Measurements from ENCODE around the gene TENM4. TPM values are rescaled to one million over a fixed set of nuclear protein-coding genes. Genes with fewer than 3 reads are reported as not detected.
A peak's percentile ranks its signal among the peaks of the same experiment; 100 is the strongest.

Gene TENM4
- total and polyA plus RNA-seq, 2 of the 8 experiments (the other 6 are each of a cell fraction or from before 2014, with no cell fraction given): 3.5 to 7.2 TPM

- H2BK20ac ChIP-seq (ENCODE audit: low read length): no peak overlapping the region
- peaks cover 0 to 2% (median 0%) of the 10 kb centered on the region in 4 experiments; a peak in 1 of 7 replicates for H3K4me1 ChIP-seq (replicated peaks in 1 of 4; ENCODE audit: control insufficient read depth in 3 of 4, insufficient read depth in 4 of 4, low read length in 3 of 4)
- H2BK15ac ChIP-seq (ENCODE audit: low read length): no peak overlapping the region
- no peak overlapping the region for H4K8ac ChIP-seq (ENCODE audit: extremely low read depth, insufficient read depth, low read length)
- no peaks in the 10 kb centered on the region for H3K27me3 ChIP-seq (replicated peaks in 1 of 4; ENCODE audit: control insufficient read depth in 3 of 4, extremely low read depth in 1 of 4, insufficient read depth in 3 of 4, low read length in 3 of 4)
- H3K4ac ChIP-seq (replicated peaks; ENCODE audit: insufficient read length, low read depth, low read length): no peak overlapping the region
- no peaks in the 10 kb centered on the region for H3K23me2 ChIP-seq (ENCODE audit: low read depth, low read length)
- no peak for FAIRE-seq
- H2BK5ac ChIP-seq (ENCODE audit: low read depth, low read length): no peak overlapping the region
- H3K79me2 ChIP-seq (ENCODE audit: control insufficient read depth in 1 of 2, insufficient read depth in 2 of 2, low read length in 2 of 2): no peaks in the 10 kb centered on the region
- H3K27ac ChIP-seq (ENCODE audit: low read depth, low read length): no peak overlapping the region
- H4K20me1 ChIP-seq (replicated peaks in 1 of 2; ENCODE audit: control insufficient read depth in 1 of 2, insufficient read depth in 2 of 2, low read length in 2 of 2): no peaks in the 10 kb centered on the region
- WGBS, 2 experiments (ENCODE audit: extremely low coverage in 1 of 2, insufficient coverage in 1 of 2, insufficient read length in 1 of 2, insufficient replicate concordance in 2 of 2, low coverage in 1 of 2, low lambda C conversion rate in 2 of 2, missing lambda C conversion rate in 1 of 2): 50% methylated on average over 3 of the region's 3 CpGs; no CpG with 5 or more reads in 1 of the 2 experiments
- H4K91ac ChIP-seq (replicated peaks; ENCODE audit: insufficient read length, low read length): no peak overlapping the region
- no peak overlapping the region for H4K5ac ChIP-seq (ENCODE audit: insufficient read length, low read depth, low read length)
- no peaks in the 10 kb centered on the region for H3K9me3 ChIP-seq (ENCODE audit: insufficient read depth in 2 of 2, low read depth in 1 of 2, low read length in 1 of 2)
- H3K56ac ChIP-seq (replicated peaks; ENCODE audit: insufficient read length, low read depth, low read length): no peak overlapping the region
- H2AFZ ChIP-seq (ENCODE audit: low read length): no peak overlapping the region
- DNase-seq (ENCODE audit: low read depth in 1 of 2, low spot score in 2 of 2): peak in 1 of 2 experiments; percentile 31
- no peaks in the 10 kb centered on the region for H3K79me1 ChIP-seq (ENCODE audit: low read depth, low read length)
- no peak overlapping the region for H3K14ac ChIP-seq (ENCODE audit: insufficient read length)
- H3K4me3 ChIP-seq (ENCODE audit: extremely low read depth in 1 of 4, insufficient read depth in 2 of 4, low read depth in 3 of 4, low read length in 4 of 4): no peak overlapping the region
- H2BK12ac ChIP-seq (ENCODE audit: low read depth, low read length): no peak overlapping the region
- H3K23ac ChIP-seq (ENCODE audit: insufficient read length): no peak overlapping the region
- no peak overlapping the region for H3K4me2 ChIP-seq (ENCODE audit: insufficient read depth in 1 of 2, low read depth in 2 of 2, low read length in 2 of 2)
- H3K18ac ChIP-seq (ENCODE audit: extremely low read depth, low read length): no peak overlapping the region
- H2BK120ac ChIP-seq (replicated peaks; ENCODE audit: low read depth, low read length): no peak overlapping the region
- H2AK5ac ChIP-seq (ENCODE audit: low read depth, low read length): no peak overlapping the region
- ChIA-PET POLR2A (ENCODE audit: partially characterized antibody) (no interaction called here), CTCF (ENCODE audit: partially characterized antibody) (interaction anchor here (0.9 to 11.2 kb wide), 8 partner anchors 8 to 429 kb away, joined by 3 to 144 read pairs (median 6); no protein-coding TSS in a partner anchor)
- no peaks in the 10 kb centered on the region; a peak in 1 of 8 replicates for H3K36me3 ChIP-seq (ENCODE audit: control insufficient read depth in 2 of 4, insufficient read depth in 4 of 4, low read length in 3 of 4)
- H3K9ac ChIP-seq (replicated peaks in 1 of 4; ENCODE audit: extremely low read depth in 1 of 4, low read depth in 3 of 4, low read length in 3 of 4): no peak overlapping the region
- TF ChIP-seq PHF8 (conservative IDR thresholded peaks at IDR 0.05; ENCODE audit: low read depth, low read length) (no peak), BACH1 (IDR thresholded peaks at IDR 0.05; ENCODE audit: low read length) (no peak), GTF2F1 (IDR thresholded peaks at IDR 0.05; ENCODE audit: borderline replicate concordance, low read depth, low read length) (no peak), SP2 (IDR thresholded peaks at IDR 0.05; ENCODE audit: low read length) (no peak), MAX (IDR thresholded peaks at IDR 0.05) (no peak), TBP (IDR thresholded peaks at IDR 0.05; ENCODE audit: low read depth, low read length) (no peak), RXRA (IDR thresholded peaks at IDR 0.05; ENCODE audit: insufficient read depth, low read depth, low read length) (no peak), KDM1A (IDR thresholded peaks at IDR 0.05; ENCODE audit: borderline replicate concordance, low read length) (no peak), CBX5 (IDR thresholded peaks at IDR 0.05; ENCODE audit: low read depth, low read length) (no peak), BCL11A (IDR thresholded peaks at IDR 0.05; ENCODE audit: low read depth in 2 of 2, low read length in 2 of 2) (no peak), CHD1 (IDR thresholded peaks at IDR 0.05; ENCODE audit: low read depth, low read length) (no peak), SRF (IDR thresholded peaks at IDR 0.05; ENCODE audit: low read depth, low read length) (no peak), MAFK (IDR thresholded peaks at IDR 0.05; ENCODE audit: low read depth, low read length) (no peak)
Observed at GRCh38 chr11:78654071-78654470, 786.8 kb downstream of the TENM4 start.
